Retinal pigment epithelial cell (primary cell): Measurements from ENCODE around the gene SLC22A14.

ENCODE experiments used
- DNase-seq: peaks from one replicate; pipeline ENCODE4 v3.0.0-alpha.2; 2010; ENCODE audit warnings: low read depth
- H3K4me3 ChIP-seq: 2 replicates; pipeline ENCODE4 v1.5.1; 2011; ENCODE audit warnings: mild to moderate bottlenecking, low read length, control low read depth, moderate library complexity
- CTCF ChIP-seq: conservative IDR thresholded peaks from 2 replicates; pipeline ENCODE4 v1.5.1; 2011; ENCODE audit warnings: low read depth, low read length, control low read depth, inconsistent platforms

The SLC22A14 gene

GRCh38 chr3:38360345-38360744, 78.3 kb downstream of the SLC22A14 start:
- no peak for TF ChIP-seq CTCF
- no peak overlapping the region for H3K4me3 ChIP-seq
- DNase-seq: no peak

- no peak for DNase-seq
- no peak overlapping the region for H3K4me3 ChIP-seq
- TF ChIP-seq CTCF: no peak
Measured at GRCh38 chr3:38361496-38361895, 79.4 kb downstream of the SLC22A14 start.

GRCh38 chr3:38362825-38363224, 80.7 kb downstream of the SLC22A14 start:
- H3K4me3 ChIP-seq: no peak overlapping the region
- no peak for DNase-seq
- no peak for TF ChIP-seq CTCF

GRCh38 chr3:38364721-38365400, 82.8 kb downstream of the SLC22A14 start:
- no peak for DNase-seq
- no peak overlapping the region for H3K4me3 ChIP-seq
- no peak for TF ChIP-seq CTCF

GRCh38 chr3:38365469-38366062, 83.5 kb downstream of the SLC22A14 start:
- no peak for DNase-seq
- TF ChIP-seq CTCF: no peak
- no peak overlapping the region for H3K4me3 ChIP-seq

GRCh38 chr3:38366082-38366481, 84.0 kb downstream of the SLC22A14 start:
- no peak for DNase-seq
- no peak overlapping the region for H3K4me3 ChIP-seq
- no peak for TF ChIP-seq CTCF

- no peak for DNase-seq
- no peak for TF ChIP-seq CTCF
- no peak overlapping the region for H3K4me3 ChIP-seq
Measured at GRCh38 chr3:38367779-38368178, 85.7 kb downstream of the SLC22A14 start.
